Omental fat pad (tissue), 4 donors: Measurements from ENCODE around the gene NAALADL2. TPM values are rescaled to one million over a fixed set of nuclear protein-coding genes. Genes with fewer than 3 reads are reported as not detected.

Experiments
- ATAC-seq: fragments of 150-250 bp; one replicate; pipeline ENCODE4 v1.9.1; 2016; ENCODE audit warnings: mild to moderate bottlenecking, moderate library complexity; ENCODE audit not compliant: low FRiP score
- DNase-seq: peaks from one replicate; pipeline ENCODE4 v3.0.0-alpha.2; 2019; ENCODE audit warnings: low spot score
- total RNA-seq, 4 donors: library from RNA; depleted of rRNA; stranded (reverse); fragments of >200 nt; gene quantifications; one replicate each; pipeline ENCODE4 v1.1.0, GENCODE V29; 2016
- TF ChIP-seq, protein P1 (sequence below), 3 donors: fragments of 450-650 bp; IDR thresholded peaks; one replicate each; pipeline ENCODE4 v1.5.1; 2016 to 2017; ENCODE audit warnings: antibody characterized with exemption in 3 of 3, mild to moderate bottlenecking in 3 of 3, moderate library complexity in 2 of 3

Gene NAALADL2
- total RNA-seq, 4 donors from 2014 or later: 6.5 to 15.1 (median 8.0) TPM

DNA sequence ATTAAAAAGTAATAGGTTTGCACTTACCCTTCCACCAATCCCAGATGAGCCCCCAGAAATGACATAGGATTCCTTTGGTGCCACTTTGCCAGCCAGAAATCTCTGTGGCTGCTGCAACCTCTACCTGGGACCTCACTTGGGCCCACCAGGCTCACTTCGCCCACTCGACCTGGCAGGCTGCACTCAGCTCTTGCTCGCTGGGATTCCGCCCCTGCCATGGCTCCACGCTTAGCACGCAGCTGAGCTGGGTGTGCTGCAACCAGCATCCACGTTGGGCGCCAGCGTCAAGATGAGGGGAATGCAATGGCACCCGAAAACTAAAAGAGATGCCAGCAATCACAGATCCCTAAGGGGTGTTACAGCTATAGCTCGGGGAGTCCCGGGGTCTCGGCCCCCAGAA, 761.0 kb downstream of the NAALADL2 start:
- TF ChIP-seq, protein P1, sequence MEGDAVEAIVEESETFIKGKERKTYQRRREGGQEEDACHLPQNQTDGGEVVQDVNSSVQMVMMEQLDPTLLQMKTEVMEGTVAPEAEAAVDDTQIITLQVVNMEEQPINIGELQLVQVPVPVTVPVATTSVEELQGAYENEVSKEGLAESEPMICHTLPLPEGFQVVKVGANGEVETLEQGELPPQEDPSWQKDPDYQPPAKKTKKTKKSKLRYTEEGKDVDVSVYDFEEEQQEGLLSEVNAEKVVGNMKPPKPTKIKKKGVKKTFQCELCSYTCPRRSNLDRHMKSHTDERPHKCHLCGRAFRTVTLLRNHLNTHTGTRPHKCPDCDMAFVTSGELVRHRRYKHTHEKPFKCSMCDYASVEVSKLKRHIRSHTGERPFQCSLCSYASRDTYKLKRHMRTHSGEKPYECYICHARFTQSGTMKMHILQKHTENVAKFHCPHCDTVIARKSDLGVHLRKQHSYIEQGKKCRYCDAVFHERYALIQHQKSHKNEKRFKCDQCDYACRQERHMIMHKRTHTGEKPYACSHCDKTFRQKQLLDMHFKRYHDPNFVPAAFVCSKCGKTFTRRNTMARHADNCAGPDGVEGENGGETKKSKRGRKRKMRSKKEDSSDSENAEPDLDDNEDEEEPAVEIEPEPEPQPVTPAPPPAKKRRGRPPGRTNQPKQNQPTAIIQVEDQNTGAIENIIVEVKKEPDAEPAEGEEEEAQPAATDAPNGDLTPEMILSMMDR (IDR thresholded peaks at IDR 0.05): no peak
- ATAC-seq: no peak
- DNase-seq: no peak

DNA sequence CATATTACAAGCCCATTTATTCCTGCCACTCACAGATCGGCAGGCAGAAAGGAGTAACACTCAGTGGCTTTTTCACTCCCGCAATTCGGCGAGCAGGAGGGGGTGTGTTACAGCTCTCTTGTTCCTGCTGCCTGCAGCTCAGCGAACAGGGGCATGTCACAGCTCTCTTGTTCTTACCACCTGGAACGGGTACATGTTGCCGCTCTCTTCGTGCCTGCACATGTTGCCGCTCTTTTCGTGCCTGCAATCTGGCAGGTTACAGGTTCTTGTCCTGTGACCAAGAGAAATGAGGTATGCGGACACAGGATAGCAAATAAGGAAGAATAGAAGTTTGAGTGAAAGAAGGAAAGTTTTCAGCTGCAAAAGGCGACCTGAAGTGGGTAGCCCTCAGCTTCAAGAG, 761.4 kb downstream of the NAALADL2 start:
- TF ChIP-seq, protein P1 (IDR thresholded peaks at IDR 0.05): no peak
- DNase-seq (no peak), ATAC-seq (no peak)

DNA sequence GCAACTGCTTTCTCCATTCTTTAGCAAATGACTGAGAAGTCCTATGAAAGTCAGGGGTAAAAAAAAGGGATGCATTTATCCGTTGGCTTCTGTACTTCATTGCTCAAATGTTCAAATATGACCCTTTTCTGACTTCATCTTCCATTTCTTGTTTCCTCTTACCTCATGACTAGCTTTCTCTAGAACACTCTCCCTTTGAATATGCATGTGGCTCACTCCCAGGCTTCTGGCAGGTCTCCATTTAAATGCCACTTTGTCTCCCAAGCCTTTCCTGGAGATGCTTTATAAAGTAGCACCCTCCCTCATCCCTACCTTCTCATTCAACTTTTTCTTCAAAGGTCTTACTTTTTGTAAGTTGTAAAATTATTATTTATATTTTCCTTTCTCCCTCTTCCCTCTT, 781.8 kb downstream of the NAALADL2 start:
- no peak for ATAC-seq

DNA sequence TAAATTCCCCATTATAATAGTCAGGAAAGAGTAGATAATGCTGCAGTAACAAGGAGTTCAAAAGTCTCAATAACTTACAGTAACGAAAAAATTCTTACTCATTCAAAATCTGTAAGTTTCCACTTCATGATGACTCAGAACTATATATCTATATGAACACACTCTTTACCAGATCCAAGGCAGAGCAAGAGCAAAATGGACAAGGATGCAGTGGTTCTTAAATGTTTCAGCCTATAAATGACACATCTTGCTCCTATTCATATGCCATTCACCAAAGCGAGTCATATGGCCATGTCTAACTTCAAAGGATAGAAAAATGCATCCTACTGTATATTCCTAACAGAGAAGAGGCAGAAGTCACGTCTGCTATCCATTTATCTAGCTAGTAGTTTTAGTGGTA, 787.7 kb downstream of the NAALADL2 start:
- ATAC-seq: no peak
- DNase-seq: no peak
- TF ChIP-seq, protein P1 (IDR thresholded peaks at IDR 0.05): no peak

More for the DNA sequence above, 781.8 kb downstream of the NAALADL2 start:
- TF ChIP-seq, protein P1 (IDR thresholded peaks at IDR 0.05): no peak
- DNase-seq: no peak

DNA sequence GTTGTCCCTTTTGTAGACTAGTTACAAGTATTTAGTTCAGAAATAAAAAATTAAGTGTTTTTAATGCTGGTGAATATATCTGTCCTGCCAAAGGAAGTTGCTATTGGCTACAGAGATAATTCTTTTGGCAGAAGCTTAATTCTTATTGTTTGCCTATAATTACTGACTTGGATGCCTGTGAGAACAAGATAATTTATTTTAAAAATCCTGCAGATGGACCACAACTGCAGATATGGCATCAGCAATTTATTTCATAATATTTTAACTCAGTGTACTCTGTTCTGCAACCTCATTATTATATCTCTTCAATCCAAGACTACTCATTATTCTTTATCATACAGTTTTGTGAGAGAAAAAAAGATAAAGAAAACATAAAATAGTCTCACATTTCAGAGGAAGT, 789.8 kb downstream of the NAALADL2 start:
- TF ChIP-seq, protein P1 (IDR thresholded peaks at IDR 0.05): no peak
- no peak for ATAC-seq
- DNase-seq: no peak

DNA sequence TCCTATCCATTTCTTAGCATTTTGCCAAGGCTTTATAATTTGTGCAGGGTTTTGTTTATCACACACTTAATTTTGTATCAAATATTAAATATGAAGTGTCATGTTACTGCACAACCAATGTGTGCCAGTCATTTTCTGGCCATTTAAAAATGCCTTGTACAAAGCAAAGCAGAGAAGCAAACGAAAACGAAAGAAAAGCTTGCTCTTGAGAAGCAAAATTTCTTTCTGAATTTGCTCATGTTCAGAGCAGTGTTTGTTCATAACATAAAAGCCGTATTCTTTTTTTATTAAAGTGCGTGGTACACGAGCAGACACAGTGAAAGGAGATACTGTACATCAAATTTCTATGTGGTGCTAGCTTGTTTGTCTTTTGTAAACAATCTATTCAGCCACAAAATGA, 792.6 kb downstream of the NAALADL2 start:
- TF ChIP-seq, protein P1 (IDR thresholded peaks at IDR 0.05): no peak
- no peak for DNase-seq
- no peak for ATAC-seq

DNA sequence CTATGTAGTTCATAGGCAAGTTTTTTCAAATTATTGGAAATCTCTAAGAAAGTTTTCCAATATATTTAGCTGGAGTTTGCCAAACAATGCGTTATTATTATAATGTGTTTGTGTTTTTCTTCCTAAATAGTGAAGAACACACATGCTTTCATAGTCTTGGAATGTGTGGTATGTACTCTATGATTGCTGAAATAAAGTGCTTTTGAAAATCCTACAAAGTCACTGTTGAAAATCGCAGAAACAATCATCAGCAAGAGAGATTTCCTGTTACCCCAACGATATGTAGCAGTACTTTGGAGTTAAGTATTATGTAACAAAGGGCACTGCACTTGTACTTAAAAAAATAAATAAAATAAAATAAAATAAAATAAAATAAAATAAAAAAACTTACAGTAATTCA, 796.2 kb downstream of the NAALADL2 start:
- DNase-seq: no peak
- TF ChIP-seq, protein P1 (IDR thresholded peaks at IDR 0.05): no peak

More for the DNA sequence above, 796.2 kb downstream of the NAALADL2 start:
- no peak for ATAC-seq
